Measurements from ENCODE around the gene TNFAIP2. TPM values are rescaled to one million over a fixed set of nuclear protein-coding genes. Genes with fewer than 3 reads are reported as not detected.

Gene TNFAIP2
- total and polyA plus RNA-seq, 4 donors, result 8.9 to 32.0 (median 22.4) TPM

- Histone ChIP-seq H3K27ac (ENCODE audit: low read depth in 1 of 2, low read length in 2 of 2) (no peak overlapping the region), H3K27me3 (ENCODE audit: control insufficient read depth in 4 of 4, insufficient read depth in 4 of 4, low read length in 3 of 4) (no peaks in the 10 kb centered on the region), H3K9me3 (ENCODE audit: control insufficient read depth in 4 of 4, low read length in 3 of 4) (no peaks in the 10 kb centered on the region), H3K36me3 (ENCODE audit: control insufficient read depth in 4 of 4, insufficient read depth in 3 of 4, low read depth in 1 of 4, low read length in 3 of 4) (peaks cover 0 to 4% (median 0%) of the 10 kb centered on the region in 4 donors), H3K4me1 (ENCODE audit: control insufficient read depth in 4 of 4, insufficient read depth in 4 of 4, low read length in 3 of 4) (peaks cover 3 to 8% (median 7%) of the 10 kb centered on the region in 4 donors), H3K4me3 (ENCODE audit: low read depth in 1 of 3, low read length in 3 of 3) (no peak overlapping the region), H3K9ac (ENCODE audit: low read depth in 1 of 2, low read length in 2 of 2) (no peak overlapping the region)
- WGBS, result 77% methylated on average over 29 of the region's 29 CpGs
- TF ChIP-seq FOXA2 (IDR thresholded peaks at IDR 0.05), result no peak
- TF ChIP-seq GABPA (IDR thresholded peaks at IDR 0.05 in 1 of 2, conservative IDR thresholded peaks at IDR 0.05 in 1 of 2), result no peak
- no peak for TF ChIP-seq CTCF (IDR thresholded peaks at IDR 0.05; ENCODE audit: low read depth, low read length, missing input control)
- no peak for TF ChIP-seq EGR1 (IDR thresholded peaks at IDR 0.05; ENCODE audit: low read depth in 2 of 2)
- TF ChIP-seq HNF4A (conservative IDR thresholded peaks at IDR 0.05), result no peak
- TF ChIP-seq REST (IDR thresholded peaks at IDR 0.05), result no peak
- no peak for TF ChIP-seq TAF1 (conservative IDR thresholded peaks at IDR 0.05)
- TF ChIP-seq HNF4G (IDR thresholded peaks at IDR 0.05), result no peak
- no peak for TF ChIP-seq NR2F2 (IDR thresholded peaks at IDR 0.05)
- no peak for TF ChIP-seq RAD21 (IDR thresholded peaks at IDR 0.05)
- TF ChIP-seq SP1 (IDR thresholded peaks at IDR 0.05), result no peak
- no peak for TF ChIP-seq RXRA (IDR thresholded peaks at IDR 0.05)
- no peak for TF ChIP-seq JUND (IDR thresholded peaks at IDR 0.05)
- DNase-seq (ENCODE audit: low spot score), result no peak
Observed at GRCh38 chr14:103139132-103140025, 16.1 kb downstream of the TNFAIP2 start.

- H3K36me3 ChIP-seq (ENCODE audit: control insufficient read depth in 4 of 4, insufficient read depth in 3 of 4, low read depth in 1 of 4, low read length in 3 of 4), result no peaks in the 10 kb centered on the region
- H3K4me3 ChIP-seq (ENCODE audit: low read depth in 1 of 3, low read length in 3 of 3), result no peak overlapping the region
- 55% methylated on average over 12 of the region's 12 CpGs for WGBS
- no peak for TF ChIP-seq TAF1 (conservative IDR thresholded peaks at IDR 0.05)
- H3K9ac ChIP-seq (ENCODE audit: low read depth in 1 of 2, low read length in 2 of 2), result no peak overlapping the region
- peaks cover 0 to 5% (median 3%) of the 10 kb centered on the region in 4 donors for H3K4me1 ChIP-seq (ENCODE audit: control insufficient read depth in 4 of 4, insufficient read depth in 4 of 4, low read length in 3 of 4)
- no peak for DNase-seq (ENCODE audit: low spot score)
- no peaks in the 10 kb centered on the region for H3K27me3 ChIP-seq (ENCODE audit: control insufficient read depth in 4 of 4, insufficient read depth in 4 of 4, low read length in 3 of 4)
- no peak overlapping the region for H3K27ac ChIP-seq (ENCODE audit: low read depth in 1 of 2, low read length in 2 of 2)
- H3K9me3 ChIP-seq (ENCODE audit: control insufficient read depth in 4 of 4, low read length in 3 of 4), result no peaks in the 10 kb centered on the region
Observed at GRCh38 chr14:103140316-103141109, 17.3 kb downstream of the TNFAIP2 start.

Measured in liver (tissue), 9 donors.